ENCODE data around the gene PPDPF. TPM values are rescaled to one million over a fixed set of nuclear protein-coding genes. Genes with fewer than 3 reads are reported as not detected.
"Not testable (repeated sequence)": the region's sequence is repeated elsewhere in the genome, so short reads cannot be mapped to it uniquely, and the experiment has no call there.

PPDPF gene
- total and polyA plus RNA-seq, 2 donors (not counting 1 experiment from before 2014, with no cell fraction given), result 93.5 to 162 TPM

GRCh38 chr20:63509088-63509564 lies 11.4 kb upstream of the PPDPF start:
- H3K9ac ChIP-seq (ENCODE audit: low read length), result no peak overlapping the region
- H3K27ac Mint-ChIP-seq, result no peak overlapping the region
- H3K36me3 ChIP-seq (replicated peaks in 1 of 2; ENCODE audit: control extremely low read depth in 1 of 2, control insufficient read depth in 1 of 2, extremely low read depth in 1 of 2, insufficient read depth in 2 of 2, low read length in 1 of 2), result no peaks in the 10 kb centered on the region
- whole genome bisulfite sequencing (ENCODE audit: insufficient coverage), result 52% methylated on average over 2 of the region's 9 CpGs
- H3K4me3 ChIP-seq (ENCODE audit: control extremely low read depth in 1 of 5, extremely low read depth in 1 of 5, insufficient read depth in 1 of 5, low read depth in 2 of 5, low read length in 4 of 5), result no peak overlapping the region
- H3K79me2 ChIP-seq (ENCODE audit: control insufficient read depth, insufficient read depth, low read length), result no peaks in the 10 kb centered on the region
- intact Hi-C loops (cut with micrococcal nuclease), result no loop called here
- POLR2A ChIA-PET, result no interaction called here
- H3K4me2 ChIP-seq (replicated peaks; ENCODE audit: low read depth, low read length, poor library complexity, severe bottlenecking), result no peak overlapping the region
- H4K20me1 ChIP-seq (ENCODE audit: control insufficient read depth, insufficient read depth, low read length, poor library complexity, severe bottlenecking), result no peaks in the 10 kb centered on the region
- no peak overlapping the region for H2AFZ ChIP-seq (ENCODE audit: insufficient read depth, low read depth, low read length, poor library complexity, severe bottlenecking)
- ATAC-seq (ENCODE audit: low read depth) (no peak), DNase-seq (no peak)
- no peaks in the 10 kb centered on the region for H3K4me1 Mint-ChIP-seq
- H3K27me3 Mint-ChIP-seq, result peaks cover 49% of the 10 kb centered on the region
- H3K9me3 ChIP-seq (ENCODE audit: control extremely low read depth in 1 of 3, control insufficient read depth in 2 of 3, insufficient read depth in 1 of 3, low read length in 2 of 3), result peaks cover 0 to 24% (median 1%) of the 10 kb centered on the region in 3 donors
- H3K27ac ChIP-seq (ENCODE audit: low read length in 2 of 2), result no peak overlapping the region
- H3K4me3 Mint-ChIP-seq, result no peak overlapping the region
- H3K4me1 ChIP-seq (ENCODE audit: control insufficient read depth in 2 of 2, insufficient read depth in 2 of 2, low read length in 2 of 2), result no peaks in the 10 kb centered on the region
- H3K27me3 ChIP-seq (replicated peaks in 1 of 4; ENCODE audit: control extremely low read depth in 1 of 4, control insufficient read depth in 3 of 4, insufficient read depth in 4 of 4, low read length in 3 of 4), result peaks cover 0 to 19% (median 4%) of the 10 kb centered on the region in 4 experiments
- TF ChIP-seq EZH2 (IDR thresholded peaks at IDR 0.05; ENCODE audit: borderline replicate concordance, insufficient read depth, low read depth, low read length, poor library complexity, severe bottlenecking) (no peak), CTCF (IDR thresholded peaks at IDR 0.05) (no peak)
- CTCF ChIA-PET, result no interaction called here
- H3K9me3 Mint-ChIP-seq (ENCODE audit: insufficient read depth), result peaks cover 2% of the 10 kb centered on the region

- Histone ChIP-seq H3K4me1 (ENCODE audit: control insufficient read depth in 2 of 2, insufficient read depth in 2 of 2, low read length in 2 of 2) (no peaks in the 10 kb centered on the region), H3K27me3 (replicated peaks in 1 of 4; ENCODE audit: control extremely low read depth in 1 of 4, control insufficient read depth in 3 of 4, insufficient read depth in 4 of 4, low read length in 3 of 4) (peaks cover 0 to 18% (median 4%) of the 10 kb centered on the region in 4 experiments), H3K9me3 (ENCODE audit: control extremely low read depth in 1 of 3, control insufficient read depth in 2 of 3, insufficient read depth in 1 of 3, low read length in 2 of 3) (peaks cover 0 to 9% (median 2%) of the 10 kb centered on the region in 3 donors), H3K27ac (ENCODE audit: low read length in 2 of 2) (no peak overlapping the region), H3K79me2 (ENCODE audit: control insufficient read depth, insufficient read depth, low read length) (no peaks in the 10 kb centered on the region), H2AFZ (ENCODE audit: insufficient read depth, low read depth, low read length, poor library complexity, severe bottlenecking) (no peak overlapping the region), H3K4me3 (ENCODE audit: control extremely low read depth in 1 of 5, extremely low read depth in 1 of 5, insufficient read depth in 1 of 5, low read depth in 2 of 5, low read length in 4 of 5) (no peak overlapping the region), H4K20me1 (ENCODE audit: control insufficient read depth, insufficient read depth, low read length, poor library complexity, severe bottlenecking) (no peaks in the 10 kb centered on the region), H3K36me3 (replicated peaks in 1 of 2; ENCODE audit: control extremely low read depth in 1 of 2, control insufficient read depth in 1 of 2, extremely low read depth in 1 of 2, insufficient read depth in 2 of 2, low read length in 1 of 2) (no peaks in the 10 kb centered on the region), H3K4me2 (replicated peaks; ENCODE audit: low read depth, low read length, poor library complexity, severe bottlenecking) (no peak overlapping the region), H3K9ac (ENCODE audit: low read length) (no peak overlapping the region)
- no peak for ATAC-seq (ENCODE audit: low read depth)
- Mint-ChIP-seq H3K4me3 (no peak overlapping the region), H3K9me3 (ENCODE audit: insufficient read depth) (peaks cover 2% of the 10 kb centered on the region), H3K4me1 (no peaks in the 10 kb centered on the region), H3K27ac (no peak overlapping the region), H3K27me3 (peaks cover 40% of the 10 kb centered on the region)
- no CpG with 5 or more reads among the region's 3 CpGs for WGBS (ENCODE audit: insufficient coverage)
- POLR2A ChIA-PET, result no interaction called here
- DNase-seq, result no peak
- intact Hi-C loops (cut with micrococcal nuclease), result no loop called here
- TF ChIP-seq CTCF (IDR thresholded peaks at IDR 0.05), result no peak
- no peak for TF ChIP-seq EZH2 (IDR thresholded peaks at IDR 0.05; ENCODE audit: borderline replicate concordance, insufficient read depth, low read depth, low read length, poor library complexity, severe bottlenecking)
- CTCF ChIA-PET, result no interaction called here
Measured at GRCh38 chr20:63513207-63513606, 7.4 kb upstream of the PPDPF start.

GRCh38 chr20:63514520-63514919 lies 6.0 kb upstream of the PPDPF start:
- POLR2A ChIA-PET; ATAC-seq (ENCODE audit: low read depth); H3K4me1 Mint-ChIP-seq; H3K36me3 ChIP-seq (replicated peaks in 1 of 2; ENCODE audit: control extremely low read depth in 1 of 2, control insufficient read depth in 1 of 2, extremely low read depth in 1 of 2, insufficient read depth in 2 of 2, low read length in 1 of 2); H3K79me2 ChIP-seq (ENCODE audit: control insufficient read depth, insufficient read depth, low read length); H4K20me1 ChIP-seq (ENCODE audit: control insufficient read depth, insufficient read depth, low read length, poor library complexity, severe bottlenecking); H3K4me1 ChIP-seq (ENCODE audit: control insufficient read depth in 2 of 2, insufficient read depth in 2 of 2, low read length in 2 of 2); H3K9me3 Mint-ChIP-seq (ENCODE audit: insufficient read depth); H3K9ac ChIP-seq (ENCODE audit: low read length); H3K27ac Mint-ChIP-seq; H3K27ac ChIP-seq (ENCODE audit: low read length in 2 of 2); H3K4me3 Mint-ChIP-seq; H2AFZ ChIP-seq (ENCODE audit: insufficient read depth, low read depth, low read length, poor library complexity, severe bottlenecking); H3K4me3 ChIP-seq (ENCODE audit: control extremely low read depth in 1 of 5, extremely low read depth in 1 of 5, insufficient read depth in 1 of 5, low read depth in 2 of 5, low read length in 4 of 5); H3K9me3 ChIP-seq (ENCODE audit: control extremely low read depth in 1 of 3, control insufficient read depth in 2 of 3, insufficient read depth in 1 of 3, low read length in 2 of 3); intact Hi-C loops (cut with micrococcal nuclease); H3K4me2 ChIP-seq (replicated peaks; ENCODE audit: low read depth, low read length, poor library complexity, severe bottlenecking); DNase-seq; CTCF ChIA-PET: not testable (repeated sequence)
- H3K27me3 Mint-ChIP-seq, result peaks cover 32% of the 10 kb centered on the region
- 51% methylated on average over 8 of the region's 10 CpGs for WGBS (ENCODE audit: insufficient coverage)
- H3K27me3 ChIP-seq (replicated peaks in 1 of 4; ENCODE audit: control extremely low read depth in 1 of 4, control insufficient read depth in 3 of 4, insufficient read depth in 4 of 4, low read length in 3 of 4), result peaks cover 0 to 14% (median 6%) of the 10 kb centered on the region in 4 experiments

Data from B cell (primary cell).